WTC11 (cell line): ENCODE data around the gene RPS4Y1.

Experiments
- CREB1 ChIP-seq: sonication (generic); formaldehyde crosslinking; IDR thresholded peaks from 2 replicates; pipeline ENCODE4 v1.8.0; 2023; ENCODE audit warnings: mild to moderate bottlenecking, missing genetic modification reagents
- ELF4 ChIP-seq: sonication (generic); formaldehyde crosslinking; IDR thresholded peaks from 2 replicates; pipeline ENCODE4 v1.8.1; 2022; ENCODE audit warnings: low read depth, mild to moderate bottlenecking, moderate library complexity, missing genetic modification reagents
- EMX1 ChIP-seq: fragments of 250-450 bp; sonication (Bioruptor Pico); IDR thresholded peaks from 2 replicates; pipeline ENCODE4 v1.8.0; 2021; ENCODE audit warnings: mild to moderate bottlenecking
- ESRRA ChIP-seq: sonication (generic); formaldehyde crosslinking; IDR thresholded peaks from 2 replicates; pipeline ENCODE4 v1.8.1; 2022; ENCODE audit warnings: mild to moderate bottlenecking, missing genetic modification reagents, borderline replicate concordance
- FOXJ3 ChIP-seq: sonication (generic); formaldehyde crosslinking; IDR thresholded peaks from 2 replicates; pipeline ENCODE4 v1.9.0; 2021; ENCODE audit warnings: missing genetic modification reagents, mild to moderate bottlenecking, borderline replicate concordance
- FOXP1 ChIP-seq: sonication (generic); formaldehyde crosslinking; IDR thresholded peaks from 2 replicates; pipeline ENCODE4 v1.8.0; 2022; ENCODE audit warnings: missing genetic modification reagents, mild to moderate bottlenecking, moderate library complexity, borderline replicate concordance
- MYBL2 ChIP-seq: sonication (generic); formaldehyde crosslinking; IDR thresholded peaks from 2 replicates; pipeline ENCODE4 v1.8.1; 2023; ENCODE audit warnings: mild to moderate bottlenecking, moderate library complexity, missing genetic modification reagents
- TCF7 ChIP-seq: sonication (generic); formaldehyde crosslinking; IDR thresholded peaks from 2 replicates; pipeline ENCODE4 v1.8.0; 2022; ENCODE audit warnings: mild to moderate bottlenecking, low read depth, missing genetic modification reagents, moderate library complexity
- ZNF138 ChIP-seq: sonication (generic); formaldehyde crosslinking; conservative IDR thresholded peaks from 2 replicates; pipeline ENCODE4 v1.8.1; 2022; ENCODE audit warnings: mild to moderate bottlenecking, moderate library complexity, missing genetic modification reagents
- ZNF317 ChIP-seq: sonication (generic); formaldehyde crosslinking; IDR thresholded peaks from 2 replicates; pipeline ENCODE4 v1.8.1; 2023; ENCODE audit warnings: low read depth, mild to moderate bottlenecking, moderate library complexity, missing genetic modification reagents, borderline replicate concordance
- ZNF396 ChIP-seq: fragments of 250-450 bp; sonication (Bioruptor Pico); IDR thresholded peaks from 2 replicates; pipeline ENCODE4 v1.8.0; 2021; ENCODE audit warnings: mild to moderate bottlenecking, moderate library complexity, borderline replicate concordance
- TF ChIP-seq, protein P1 (sequence below): fragments of 200-600 bp; IDR thresholded peaks from 2 replicates; pipeline ENCODE4 v1.8.0; 2022; ENCODE audit warnings: antibody characterized with exemption
- TF ChIP-seq, protein P2 (sequence below): sonication (generic); formaldehyde crosslinking; IDR thresholded peaks from 2 replicates; pipeline ENCODE4 v1.8.1; 2022; ENCODE audit warnings: low read depth, mild to moderate bottlenecking, moderate library complexity, missing genetic modification reagents, borderline replicate concordance
- TF ChIP-seq, protein P3 (sequence below): fragments of 250-450 bp; sonication (Bioruptor Pico); IDR thresholded peaks from 2 replicates; pipeline ENCODE4 v2.1.2; 2022; ENCODE audit warnings: mild to moderate bottlenecking, moderate library complexity

DNA sequence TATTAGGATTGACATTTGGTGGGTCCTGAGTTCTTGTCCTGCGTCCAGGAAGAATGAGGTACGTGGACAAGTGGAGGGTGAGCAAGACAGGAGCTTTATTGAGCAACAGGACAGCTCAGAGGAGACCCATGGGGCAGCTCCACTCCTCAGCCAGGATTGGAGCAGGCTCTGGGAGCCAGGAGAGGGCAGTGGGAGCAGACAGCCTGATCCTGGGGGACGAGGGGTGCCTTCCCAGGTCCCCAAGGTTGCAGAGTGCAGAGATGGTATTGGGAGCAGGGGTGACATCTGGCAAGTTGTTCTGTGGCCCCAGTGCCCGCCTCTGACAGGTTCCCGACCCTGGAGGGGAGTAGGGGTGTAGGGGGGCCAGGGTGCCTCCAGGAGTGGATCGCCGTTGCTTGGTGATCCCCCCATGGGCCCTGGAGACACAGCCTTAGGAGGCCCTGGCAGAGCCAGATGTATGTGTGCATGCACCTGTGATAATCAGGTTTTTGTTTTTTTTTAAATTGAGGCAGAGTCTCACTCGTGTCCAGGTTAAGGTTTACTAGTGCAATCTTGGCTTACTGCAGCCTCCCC, 26.7 kb downstream of the RPS4Y1 start:
- TF ChIP-seq, protein P1, sequence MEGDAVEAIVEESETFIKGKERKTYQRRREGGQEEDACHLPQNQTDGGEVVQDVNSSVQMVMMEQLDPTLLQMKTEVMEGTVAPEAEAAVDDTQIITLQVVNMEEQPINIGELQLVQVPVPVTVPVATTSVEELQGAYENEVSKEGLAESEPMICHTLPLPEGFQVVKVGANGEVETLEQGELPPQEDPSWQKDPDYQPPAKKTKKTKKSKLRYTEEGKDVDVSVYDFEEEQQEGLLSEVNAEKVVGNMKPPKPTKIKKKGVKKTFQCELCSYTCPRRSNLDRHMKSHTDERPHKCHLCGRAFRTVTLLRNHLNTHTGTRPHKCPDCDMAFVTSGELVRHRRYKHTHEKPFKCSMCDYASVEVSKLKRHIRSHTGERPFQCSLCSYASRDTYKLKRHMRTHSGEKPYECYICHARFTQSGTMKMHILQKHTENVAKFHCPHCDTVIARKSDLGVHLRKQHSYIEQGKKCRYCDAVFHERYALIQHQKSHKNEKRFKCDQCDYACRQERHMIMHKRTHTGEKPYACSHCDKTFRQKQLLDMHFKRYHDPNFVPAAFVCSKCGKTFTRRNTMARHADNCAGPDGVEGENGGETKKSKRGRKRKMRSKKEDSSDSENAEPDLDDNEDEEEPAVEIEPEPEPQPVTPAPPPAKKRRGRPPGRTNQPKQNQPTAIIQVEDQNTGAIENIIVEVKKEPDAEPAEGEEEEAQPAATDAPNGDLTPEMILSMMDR, result no peak
- TF ChIP-seq EMX1 (no peak), ELF4 (no peak), FOXP1 (no peak), ESRRA (CRISPR knock-in tag) (no peak), MYBL2 (no peak), CREB1 (no peak), ZNF317 (no peak), ZNF396 (no peak), ZNF138 (no peak), TCF7 (no peak), FOXJ3 (no peak)
- TF ChIP-seq, protein P2, sequence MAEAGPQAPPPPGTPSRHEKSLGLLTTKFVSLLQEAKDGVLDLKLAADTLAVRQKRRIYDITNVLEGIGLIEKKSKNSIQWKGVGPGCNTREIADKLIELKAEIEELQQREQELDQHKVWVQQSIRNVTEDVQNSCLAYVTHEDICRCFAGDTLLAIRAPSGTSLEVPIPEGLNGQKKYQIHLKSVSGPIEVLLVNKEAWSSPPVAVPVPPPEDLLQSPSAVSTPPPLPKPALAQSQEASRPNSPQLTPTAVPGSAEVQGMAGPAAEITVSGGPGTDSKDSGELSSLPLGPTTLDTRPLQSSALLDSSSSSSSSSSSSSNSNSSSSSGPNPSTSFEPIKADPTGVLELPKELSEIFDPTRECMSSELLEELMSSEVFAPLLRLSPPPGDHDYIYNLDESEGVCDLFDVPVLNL (CRISPR knock-in tag), result no peak
- TF ChIP-seq, protein P3, sequence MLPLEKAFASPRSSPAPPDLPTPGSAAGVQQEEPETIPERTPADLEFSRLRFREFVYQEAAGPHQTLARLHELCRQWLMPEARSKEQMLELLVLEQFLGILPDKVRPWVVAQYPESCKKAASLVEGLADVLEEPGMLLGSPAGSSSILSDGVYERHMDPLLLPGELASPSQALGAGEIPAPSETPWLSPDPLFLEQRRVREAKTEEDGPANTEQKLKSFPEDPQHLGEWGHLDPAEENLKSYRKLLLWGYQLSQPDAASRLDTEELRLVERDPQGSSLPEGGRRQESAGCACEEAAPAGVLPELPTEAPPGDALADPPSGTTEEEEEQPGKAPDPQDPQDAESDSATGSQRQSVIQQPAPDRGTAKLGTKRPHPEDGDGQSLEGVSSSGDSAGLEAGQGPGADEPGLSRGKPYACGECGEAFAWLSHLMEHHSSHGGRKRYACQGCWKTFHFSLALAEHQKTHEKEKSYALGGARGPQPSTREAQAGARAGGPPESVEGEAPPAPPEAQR (CRISPR knock-in tag), result no peak
